Hepatocyte (in vitro differentiated cells): ENCODE measurements around the gene ZBTB7C. TPM values are rescaled to one million over a fixed set of nuclear protein-coding genes. Genes with fewer than 3 reads are reported as not detected.

Experiments
- DNase-seq: peaks from one replicate; pipeline ENCODE4 v3.0.0-alpha.2; 2016; ENCODE audit warnings: low spot score
- H2AFZ ChIP-seq: fragments of 200-600 bp; sonication (generic); 2 replicates; pipeline ENCODE4 v1.6.0; 2016; ENCODE audit warnings: antibody characterized with exemption, mild to moderate bottlenecking
- H3K27ac ChIP-seq: fragments of 200-600 bp; sonication (generic); 2 replicates; pipeline ENCODE4 v1.5.1; 2016; ENCODE audit warnings: mild to moderate bottlenecking
- H3K27me3 ChIP-seq: fragments of 200-600 bp; sonication (generic); 2 replicates; pipeline ENCODE4 v1.6.1; 2016
- H3K36me3 ChIP-seq: fragments of 200-600 bp; sonication (generic); replicated peaks from 2 replicates; pipeline ENCODE4 v1.5.1; 2016; ENCODE audit warnings: low read depth; ENCODE audit not compliant: insufficient read depth
- H3K4me1 ChIP-seq: fragments of 200-600 bp; sonication (generic); 2 replicates; pipeline ENCODE4 v1.5.1; 2016; ENCODE audit warnings: mild to moderate bottlenecking, moderate library complexity; ENCODE audit not compliant: insufficient read depth
- H3K4me2 ChIP-seq: fragments of 200-600 bp; sonication (generic); 2 replicates; pipeline ENCODE4 v1.6.0; 2016
- H3K4me3 ChIP-seq: fragments of 200-600 bp; sonication (generic); 2 replicates; pipeline ENCODE4 v1.5.1; 2016; ENCODE audit warnings: mild to moderate bottlenecking
- H3K79me2 ChIP-seq: fragments of 200-600 bp; sonication (generic); 2 replicates; pipeline ENCODE4 v1.6.0; 2017; ENCODE audit warnings: mild to moderate bottlenecking
- H3K9me2 ChIP-seq: fragments of 200-600 bp; sonication (generic); replicated peaks from 2 replicates; pipeline ENCODE4 v1.6.0; 2017; ENCODE audit warnings: mild to moderate bottlenecking; ENCODE audit not compliant: insufficient read depth
- H3K9me3 ChIP-seq: fragments of 200-600 bp; sonication (generic); 2 replicates; pipeline ENCODE4 v1.5.1; 2016; ENCODE audit warnings: low read depth, mild to moderate bottlenecking
- H4K20me1 ChIP-seq: fragments of 200-600 bp; sonication (generic); 2 replicates; pipeline ENCODE4 v1.6.0; 2016; ENCODE audit warnings: mild to moderate bottlenecking; ENCODE audit not compliant: insufficient read depth, poor library complexity, severe bottlenecking
- EZH2 ChIP-seq: fragments of 200-600 bp; sonication (generic); IDR thresholded peaks from 2 replicates; pipeline ENCODE4 v1.6.1; 2016; ENCODE audit warnings: antibody characterized with exemption, mild to moderate bottlenecking, borderline replicate concordance
- EZH2phosphoT487 ChIP-seq: fragments of 200-600 bp; sonication (generic); IDR thresholded peaks from one replicate; pipeline ENCODE4 v1.6.1; 2018; ENCODE audit warnings: antibody characterized with exemption, mild to moderate bottlenecking, low read depth, moderate library complexity; ENCODE audit not compliant: unreplicated experiment, severe bottlenecking
- WGBS: methylation state at CpG from one replicate; pipeline ENCODE4 v1.1.6; 2016; ENCODE audit warnings: low lambda C conversion rate; ENCODE audit errors: missing lambda C conversion rate; 5-methylcytosine and 5-hydroxymethylcytosine counted together
- polyA plus RNA-seq: library from polyadenylated mRNA; unstranded; fragments of >200 nt; fragmentation: Nextera tagmentation; extraction: Ambion mirVana; gene quantifications from 2 replicates; pipeline ENCODE4 v1.2.1, GENCODE V29; 2016
- total RNA-seq: library from RNA; depleted of rRNA; stranded (reverse); fragments of >200 nt; gene quantifications from 2 replicates; pipeline ENCODE4 v1.2.3, GENCODE V29; 2014
- TF ChIP-seq, protein P1 (sequence below): fragments of 200-600 bp; sonication (generic); IDR thresholded peaks from 2 replicates; pipeline ENCODE4 v1.5.1; 2016; ENCODE audit warnings: antibody characterized with exemption, mild to moderate bottlenecking; ENCODE audit not compliant: poor library complexity

Gene ZBTB7C
- total and polyA plus RNA-seq, 2 experiments from 2014 or later, result 0.70 to 1.0 TPM

DNA sequence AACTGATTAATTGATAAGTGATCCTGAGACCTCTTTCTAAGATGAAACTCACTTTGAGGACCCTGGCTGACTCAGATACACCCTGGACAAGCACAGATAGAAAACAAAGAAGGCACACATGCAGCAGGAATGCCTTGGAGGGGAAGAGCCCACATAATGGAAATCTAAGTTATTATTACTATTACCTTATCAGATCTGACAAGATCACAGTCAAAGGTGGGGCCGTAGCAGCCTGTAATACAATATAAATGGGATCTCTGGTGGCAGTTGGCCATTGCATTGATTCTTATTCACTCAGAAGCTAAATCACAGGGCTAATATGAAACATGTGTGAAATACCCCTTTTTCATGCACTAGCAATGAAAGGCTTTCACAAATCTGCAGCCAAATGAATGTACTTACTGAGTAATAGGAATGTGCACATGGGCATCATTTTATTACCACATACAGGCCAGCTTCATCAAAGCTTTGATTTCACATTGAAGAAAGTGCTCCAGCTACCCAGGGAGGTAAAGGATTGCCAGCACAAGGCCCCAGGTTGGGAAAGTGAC lies 84.0 kb downstream of the ZBTB7C start:
- H2AFZ ChIP-seq, result no peak overlapping the region
- 68% methylated on average over 1 of the region's 1 CpG for WGBS
- DNase-seq, result no peak

DNA sequence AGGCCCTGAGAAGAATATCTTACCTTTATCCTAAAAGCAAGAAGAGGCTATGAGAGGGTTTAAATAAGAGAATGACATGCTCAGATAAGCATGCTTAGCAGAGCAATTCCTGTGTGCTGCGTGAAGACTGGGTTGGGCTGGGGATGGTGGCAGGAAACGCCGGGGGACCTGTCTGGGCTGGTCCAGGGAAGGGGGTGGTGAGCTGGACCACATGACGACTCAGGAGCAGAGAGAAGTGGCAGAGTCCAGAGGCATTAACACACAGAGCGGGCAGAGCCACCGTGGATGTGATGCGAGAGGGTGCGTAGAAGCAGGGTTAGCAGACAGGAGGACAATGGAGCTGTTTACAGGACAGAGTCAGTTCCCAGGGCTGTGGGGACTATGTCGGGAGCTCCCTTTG lies 84.5 kb downstream of the ZBTB7C start:
- no peaks in the 10 kb centered on the region for H3K36me3 ChIP-seq
- H4K20me1 ChIP-seq, result no peaks in the 10 kb centered on the region
- peaks cover 5% of the 10 kb centered on the region for H3K4me1 ChIP-seq
- no peaks in the 10 kb centered on the region for H3K79me2 ChIP-seq
- no peaks in the 10 kb centered on the region for H3K9me2 ChIP-seq
- no peak overlapping the region for H3K4me3 ChIP-seq
- no peak for DNase-seq
- no peaks in the 10 kb centered on the region for H3K9me3 ChIP-seq
- H2AFZ ChIP-seq, result no peak overlapping the region
- TF ChIP-seq EZH2, result no peak
- no peak for TF ChIP-seq EZH2phosphoT487
- TF ChIP-seq, protein P1, sequence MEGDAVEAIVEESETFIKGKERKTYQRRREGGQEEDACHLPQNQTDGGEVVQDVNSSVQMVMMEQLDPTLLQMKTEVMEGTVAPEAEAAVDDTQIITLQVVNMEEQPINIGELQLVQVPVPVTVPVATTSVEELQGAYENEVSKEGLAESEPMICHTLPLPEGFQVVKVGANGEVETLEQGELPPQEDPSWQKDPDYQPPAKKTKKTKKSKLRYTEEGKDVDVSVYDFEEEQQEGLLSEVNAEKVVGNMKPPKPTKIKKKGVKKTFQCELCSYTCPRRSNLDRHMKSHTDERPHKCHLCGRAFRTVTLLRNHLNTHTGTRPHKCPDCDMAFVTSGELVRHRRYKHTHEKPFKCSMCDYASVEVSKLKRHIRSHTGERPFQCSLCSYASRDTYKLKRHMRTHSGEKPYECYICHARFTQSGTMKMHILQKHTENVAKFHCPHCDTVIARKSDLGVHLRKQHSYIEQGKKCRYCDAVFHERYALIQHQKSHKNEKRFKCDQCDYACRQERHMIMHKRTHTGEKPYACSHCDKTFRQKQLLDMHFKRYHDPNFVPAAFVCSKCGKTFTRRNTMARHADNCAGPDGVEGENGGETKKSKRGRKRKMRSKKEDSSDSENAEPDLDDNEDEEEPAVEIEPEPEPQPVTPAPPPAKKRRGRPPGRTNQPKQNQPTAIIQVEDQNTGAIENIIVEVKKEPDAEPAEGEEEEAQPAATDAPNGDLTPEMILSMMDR, result no peak
- H3K27ac ChIP-seq, result no peak overlapping the region
- no peak overlapping the region for H3K4me2 ChIP-seq
- H3K27me3 ChIP-seq, result no peaks in the 10 kb centered on the region
- 84% methylated on average over 9 of the region's 9 CpGs for WGBS

More for the DNA sequence above, 84.0 kb downstream of the ZBTB7C start:
- Histone ChIP-seq H3K9me2 (no peaks in the 10 kb centered on the region), H3K9me3 (no peaks in the 10 kb centered on the region), H3K4me1 (peaks cover 3% of the 10 kb centered on the region), H3K36me3 (no peaks in the 10 kb centered on the region), H3K4me3 (no peak overlapping the region), H3K4me2 (no peak overlapping the region), H4K20me1 (no peaks in the 10 kb centered on the region), H3K27ac (no peak overlapping the region), H3K79me2 (no peaks in the 10 kb centered on the region), H3K27me3 (no peaks in the 10 kb centered on the region)
- TF ChIP-seq, protein P1, result no peak

DNA sequence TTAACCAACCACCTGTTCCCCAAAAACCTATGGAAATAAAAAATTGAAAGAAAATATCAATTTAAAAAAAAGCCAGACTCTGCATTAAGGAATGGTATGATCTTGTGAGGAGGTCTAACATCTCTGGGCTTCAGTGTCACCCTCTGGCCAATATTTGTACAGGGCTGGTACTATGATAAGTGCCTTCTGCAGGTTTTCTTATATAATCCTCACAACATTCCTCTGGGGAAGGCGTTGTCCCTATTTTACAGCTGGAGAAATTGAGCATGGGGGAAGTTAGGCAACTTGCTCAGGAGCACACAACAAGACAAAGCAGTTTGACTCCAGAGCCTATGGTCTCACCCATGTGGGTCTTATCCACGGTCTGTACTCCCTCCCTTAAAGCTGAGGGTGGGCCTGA lies 86.0 kb downstream of the ZBTB7C start:
- Histone ChIP-seq H2AFZ (no peak overlapping the region), H3K9me2 (no peaks in the 10 kb centered on the region), H4K20me1 (no peaks in the 10 kb centered on the region), H3K79me2 (no peaks in the 10 kb centered on the region), H3K36me3 (no peaks in the 10 kb centered on the region), H3K27ac (no peak overlapping the region), H3K4me2 (no peak overlapping the region), H3K27me3 (no peaks in the 10 kb centered on the region), H3K4me1 (peaks cover 9% of the 10 kb centered on the region), H3K4me3 (no peak overlapping the region), H3K9me3 (no peaks in the 10 kb centered on the region)
- no peak for DNase-seq
- 70% methylated on average over 2 of the region's 2 CpGs for WGBS
- TF ChIP-seq, protein P1, result no peak
- no peak for TF ChIP-seq EZH2
- TF ChIP-seq EZH2phosphoT487, result no peak

DNA sequence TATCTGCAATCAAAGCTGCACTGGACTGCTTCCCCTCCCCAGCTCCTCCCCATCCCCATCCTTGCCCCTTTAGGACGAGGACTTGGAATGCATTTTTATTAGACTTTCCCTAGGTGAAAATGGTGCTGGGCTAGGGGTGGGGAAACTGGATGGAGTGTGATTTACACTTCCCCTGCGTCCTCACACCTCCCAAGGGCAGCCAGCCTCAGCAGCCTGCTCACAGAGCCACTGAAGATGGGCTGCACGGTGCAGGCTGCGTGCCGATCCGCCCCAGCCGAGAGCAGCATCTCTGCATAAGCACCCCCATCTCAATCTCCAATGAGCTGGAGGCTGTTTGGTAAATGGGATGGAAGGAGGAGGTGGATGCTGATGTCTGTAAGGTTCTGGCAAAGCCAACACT lies 87.6 kb downstream of the ZBTB7C start:
- no peak overlapping the region for H2AFZ ChIP-seq
- H3K27me3 ChIP-seq, result no peaks in the 10 kb centered on the region
- H3K9me3 ChIP-seq, result no peaks in the 10 kb centered on the region
- no peaks in the 10 kb centered on the region for H3K9me2 ChIP-seq
- H3K4me1 ChIP-seq, result peaks cover 9% of the 10 kb centered on the region
- no peaks in the 10 kb centered on the region for H4K20me1 ChIP-seq
- H3K4me2 ChIP-seq, result no peak overlapping the region
- no peak for DNase-seq
- WGBS, result 76% methylated on average over 7 of the region's 7 CpGs
- no peak for TF ChIP-seq EZH2phosphoT487
- TF ChIP-seq, protein P1, result no peak
- no peak for TF ChIP-seq EZH2
- H3K4me3 ChIP-seq, result no peak overlapping the region
- H3K79me2 ChIP-seq, result no peaks in the 10 kb centered on the region
- no peaks in the 10 kb centered on the region for H3K36me3 ChIP-seq
- no peak overlapping the region for H3K27ac ChIP-seq
